IMR-90 (cell line): ENCODE results near the gene CLCN4. TPM values are rescaled to one million over a fixed set of nuclear protein-coding genes. Genes with fewer than 3 reads are reported as not detected.

Experiments
- ATAC-seq: fragments of 200-7000 bp; cut with Tn5 transposase; 2 replicates; pipeline ENCODE4 v1.9.1; 2020; ENCODE audit warnings: low read depth, mild to moderate bottlenecking, moderate library complexity
- BruUV-seq: library from RNA; stranded (reverse); fragments of 400-500 nt; replicated peaks from 2 replicates; lab custom pipeline; 2021; lab: Mats Ljungman, UMichigan
- CTCF ChIA-PET: fragments of 300-600 bp; formaldehyde crosslinking; extraction: SDS; loops from one replicate; lab custom pipeline; 2021; ENCODE audit warnings: antibody characterized with exemption; lab: Yijun Ruan, JAX
- POLR2A ChIA-PET: fragments of 300-600 bp; sonication (Branson Sonifier 250); formaldehyde crosslinking; loops from one replicate; lab custom pipeline; 2022; ENCODE audit warnings: antibody characterized with exemption; ENCODE audit not compliant: unreplicated experiment; lab: Charles Lee
- DNase-seq: peaks from one replicate; pipeline ENCODE4 v3.0.0; 2013
- H2AFZ ChIP-seq: replicated peaks from 2 replicates; pipeline ENCODE3; 2013; ENCODE audit warnings: low read length, mild to moderate bottlenecking; ENCODE audit not compliant: poor library complexity
- H2AK5ac ChIP-seq: 2 replicates; pipeline ENCODE4 v1.6.1; 2013; ENCODE audit warnings: low read depth, low read length, inconsistent platforms
- H2AK9ac ChIP-seq: replicated peaks from 2 replicates; pipeline ENCODE3; 2013; ENCODE audit warnings: mild to moderate bottlenecking, low read depth, low read length, moderate library complexity; ENCODE audit not compliant: poor library complexity
- H2BK120ac ChIP-seq: 2 replicates; pipeline ENCODE4 v1.6.1; 2013; ENCODE audit warnings: low read depth, low read length, inconsistent platforms
- H2BK15ac ChIP-seq: 3 replicates; pipeline ENCODE4 v1.6.1; 2013; ENCODE audit warnings: low read depth, low read length, inconsistent platforms
- H2BK20ac ChIP-seq: 2 replicates; pipeline ENCODE4 v1.6.1; 2013; ENCODE audit warnings: low read depth, mild to moderate bottlenecking, inconsistent platforms, low read length, moderate library complexity
- H2BK5ac ChIP-seq: 2 replicates; pipeline ENCODE4 v1.6.1; 2013; ENCODE audit warnings: mild to moderate bottlenecking, low read depth, low read length, inconsistent platforms; ENCODE audit not compliant: poor library complexity, severe bottlenecking
- H3K14ac ChIP-seq: replicated peaks from 2 replicates; pipeline ENCODE4 v1.6.1; 2013; ENCODE audit warnings: low read depth, low read length, inconsistent platforms
- H3K18ac ChIP-seq: 2 replicates; pipeline ENCODE4 v1.6.1; 2013; ENCODE audit warnings: low read depth, low read length, control low read depth
- H3K23ac ChIP-seq: 2 replicates; pipeline ENCODE4 v1.6.1; 2013; ENCODE audit warnings: low read depth, low read length, inconsistent platforms
- H3K27ac ChIP-seq: 2 replicates; pipeline ENCODE4 v1.5.1; 2013; ENCODE audit warnings: mild to moderate bottlenecking, control low read depth, low read length; ENCODE audit not compliant: insufficient read depth
- H3K27me3 ChIP-seq: 2 replicates; pipeline ENCODE4 v1.6.1; 2013; ENCODE audit warnings: low read length; ENCODE audit not compliant: control insufficient read depth, insufficient read depth
- H3K36me3 ChIP-seq: 2 replicates; pipeline ENCODE4 v1.6.1; 2013; ENCODE audit warnings: low read length, mixed read lengths; ENCODE audit not compliant: control insufficient read depth, insufficient read depth
- H3K4ac ChIP-seq: 2 replicates; pipeline ENCODE4 v1.6.1; 2013; ENCODE audit warnings: low read depth, low read length, inconsistent platforms
- H3K4me1 ChIP-seq: 2 replicates; pipeline ENCODE4 v1.6.1; 2013; ENCODE audit warnings: low read length, mixed read lengths; ENCODE audit not compliant: control insufficient read depth, insufficient read depth
- H3K4me2 ChIP-seq: 2 replicates; pipeline ENCODE4 v1.6.1; 2013; ENCODE audit warnings: low read depth, mild to moderate bottlenecking, control low read depth, low read length, moderate library complexity
- H3K4me3 ChIP-seq: 2 replicates; pipeline ENCODE4 v1.5.1; 2013; ENCODE audit warnings: low read depth, mild to moderate bottlenecking, control low read depth, low read length, moderate library complexity; ENCODE audit not compliant: insufficient read depth
- H3K56ac ChIP-seq: 2 replicates; pipeline ENCODE4 v1.6.1; 2013; ENCODE audit warnings: low read length, inconsistent platforms; ENCODE audit not compliant: insufficient read depth; ENCODE audit errors: extremely low read depth
- H3K79me1 ChIP-seq, 2 experiments: 2 replicates each; pipeline ENCODE4 v1.6.1; 2013; ENCODE audit warnings: low read length in 2 of 2, inconsistent platforms in 1 of 2, low read depth in 1 of 2
- H3K9ac ChIP-seq: 2 replicates; pipeline ENCODE4 v1.6.1; 2013; ENCODE audit warnings: low read depth, low read length, control low read depth
- H3K9me1 ChIP-seq: 2 replicates; pipeline ENCODE4 v1.6.1; 2013; ENCODE audit warnings: low read length, inconsistent platforms; ENCODE audit not compliant: insufficient read depth
- H3K9me3 ChIP-seq: 2 replicates; pipeline ENCODE4 v1.6.1; 2013; ENCODE audit warnings: low read length; ENCODE audit not compliant: control insufficient read depth, insufficient read depth
- H4K20me1 ChIP-seq: 2 replicates; pipeline ENCODE4 v1.6.1; 2013; ENCODE audit warnings: low read length, inconsistent platforms; ENCODE audit not compliant: insufficient read depth
- H4K5ac ChIP-seq: 2 replicates; pipeline ENCODE4 v1.6.1; 2013; ENCODE audit warnings: mild to moderate bottlenecking, low read depth, low read length, control low read depth
- H4K8ac ChIP-seq, 2 experiments: 2 replicates each; pipeline ENCODE4 v1.6.1; 2013; ENCODE audit warnings: low read depth in 2 of 2, low read length in 2 of 2, control low read depth in 1 of 2, inconsistent platforms in 1 of 2
- H4K91ac ChIP-seq: 2 replicates; pipeline ENCODE4 v1.6.1; 2013; ENCODE audit warnings: low read depth, low read length, inconsistent platforms; ENCODE audit not compliant: insufficient read depth
- BHLHE40 ChIP-seq: fragments of 150-350 bp; IDR thresholded peaks from 2 replicates; pipeline ENCODE4 v1.6.1; 2016; ENCODE audit warnings: mild to moderate bottlenecking, low read depth, low read length
- CEBPB ChIP-seq: IDR thresholded peaks from 2 replicates; pipeline ENCODE4 v1.6.1; 2012; ENCODE audit warnings: low read depth, low read length, improper control_type of control experiment
- CHD1 ChIP-seq: IDR thresholded peaks from 2 replicates; pipeline ENCODE4 v1.6.1; 2012; ENCODE audit warnings: low read depth, low read length, improper control_type of control experiment
- CTCF ChIP-seq: conservative IDR thresholded peaks from 2 replicates; pipeline ENCODE4 v1.5.1; 2012; ENCODE audit warnings: mild to moderate bottlenecking, low read depth, low read length, improper control_type of control experiment
- ELK1 ChIP-seq: fragments of 150-350 bp; IDR thresholded peaks from 2 replicates; pipeline ENCODE4 v1.6.1; 2016; ENCODE audit warnings: low read depth, mild to moderate bottlenecking, low read length, moderate library complexity, borderline replicate concordance
- MAFK ChIP-seq: IDR thresholded peaks from 2 replicates; pipeline ENCODE4 v1.6.1; 2012; ENCODE audit warnings: low read depth, low read length, improper control_type of control experiment
- MAZ ChIP-seq: IDR thresholded peaks from 2 replicates; pipeline ENCODE4 v1.6.1; 2012; ENCODE audit warnings: low read depth, mild to moderate bottlenecking, low read length, improper control_type of control experiment, moderate library complexity, borderline replicate concordance
- MXI1 ChIP-seq: IDR thresholded peaks from 2 replicates; pipeline ENCODE4 v1.6.1; 2012; ENCODE audit warnings: low read depth, mild to moderate bottlenecking, low read length, moderate library complexity, borderline replicate concordance
- POLR2A ChIP-seq: IDR thresholded peaks from 2 replicates; pipeline ENCODE4 v1.6.1; 2012; ENCODE audit warnings: mild to moderate bottlenecking, low read depth, low read length
- RAD21 ChIP-seq: IDR thresholded peaks from 2 replicates; pipeline ENCODE4 v1.6.1; 2012; ENCODE audit warnings: low read length, improper control_type of control experiment
- RCOR1 ChIP-seq: IDR thresholded peaks from 2 replicates; pipeline ENCODE4 v1.6.1; 2012; ENCODE audit warnings: mild to moderate bottlenecking, low read length, improper control_type of control experiment; ENCODE audit not compliant: insufficient replicate concordance
- SMC3 ChIP-seq: fragments of 150-350 bp; IDR thresholded peaks from 2 replicates; pipeline ENCODE4 v1.6.1; 2016; ENCODE audit warnings: low read depth, mild to moderate bottlenecking, antibody characterized with exemption, low read length, moderate library complexity
- WGBS, 2 experiments: methylation state at CpG; one replicate each; pipeline versions ENCODE4 v1.1.5 to v1.1.7; 2013; ENCODE audit warnings: missing lambda C conversion rate in 2 of 2; ENCODE audit not compliant: insufficient read length in 1 of 2; ENCODE audit errors: extremely low coverage in 2 of 2; 5-methylcytosine and 5-hydroxymethylcytosine counted together
- dilution Hi-C: fragments of 300-500 bp; cut with HindIII; formaldehyde crosslinking; loops from one replicate; pipeline ENCODE4 v1.14.3; 2018; ENCODE audit warnings: low sequenced_read_pairs; ENCODE audit not compliant: unreplicated experiment
- in situ Hi-C: fragments of 300-500 bp; cut with MboI; formaldehyde crosslinking; loops from 3 replicates; pipeline ENCODE4 v1.14.3; 2019; ENCODE audit warnings: low sequenced_read_pairs, inconsistent platforms, mixed read lengths
- intact Hi-C: fragments of 100-400 bp; cut with micrococcal nuclease; formaldehyde crosslinking; loops from 2 replicates; pipeline ENCODE4 v1.10.0; 2022
- polyA plus RNA-seq, 3 experiments: library from polyadenylated mRNA; depleted of rRNA; stranded (reverse); fragments of >200 nt; gene quantifications; 2 replicates each; pipeline ENCODE4 v1.2.3, GENCODE V29; 2012; ENCODE audit warnings: low replicate concordance in 1 of 3
- total RNA-seq: library from RNA; depleted of rRNA; stranded (reverse); fragments of >200 nt; gene quantifications from 2 replicates; pipeline ENCODE4 v1.2.3, GENCODE V29; 2012

The CLCN4 gene
- total and polyA plus RNA-seq, 2 of the 4 experiments (the other 2 are of a cell fraction): 2.2 to 4.5 TPM

GRCh38 chrX:10109695-10110094 is 47.1 kb upstream of the CLCN4 start:
- H3K9ac ChIP-seq: no peak overlapping the region
- no peak overlapping the region for H3K27ac ChIP-seq
- TF ChIP-seq MXI1 (no peak), RAD21 (no peak), MAFK (no peak), POLR2A (no peak), BHLHE40 (no peak), RCOR1 (no peak), CTCF (no peak), SMC3 (no peak), MAZ (no peak), ELK1 (no peak), CEBPB (no peak), CHD1 (no peak)
- ChIA-PET CTCF (no interaction called here), POLR2A (no interaction called here)
- intact Hi-C loops: no loop called here
- H3K4me1 ChIP-seq: peaks cover 2% of the 10 kb centered on the region; the same call in 1 of the 2 replicates
- DNase-seq (no peak), ATAC-seq (no peak)
- no peaks in the 10 kb centered on the region for H3K9me3 ChIP-seq
- dilution Hi-C loops: no loop called here
- in situ Hi-C loops: loop anchor here (25.0 kb wide), 2 partner anchors 222 to 1297 kb away; partner anchors contain the start of gene FAM9A
- no peak overlapping the region for H3K4ac ChIP-seq
- H2AK9ac ChIP-seq: no peak overlapping the region
- H2BK15ac ChIP-seq: no peak overlapping the region
- H3K18ac ChIP-seq: no peak overlapping the region
- no peak overlapping the region for H3K4me2 ChIP-seq
- no peak overlapping the region for H2BK5ac ChIP-seq
- no peak overlapping the region for H2BK20ac ChIP-seq
- H3K56ac ChIP-seq: no peak overlapping the region
- BruUV-seq: no TSS peak
- no peak overlapping the region for H4K8ac ChIP-seq
- no peak overlapping the region for H4K91ac ChIP-seq
- no peak overlapping the region for H3K4me3 ChIP-seq
- WGBS, 2 experiments: 53% methylated on average over 3 of the region's 27 CpGs; no CpG with 5 or more reads in 1 of the 2 experiments
- H3K9me1 ChIP-seq: peaks cover 3% of the 10 kb centered on the region; the same call in 1 of the 2 replicates
- H3K79me1 ChIP-seq: peaks cover 0 to 3% of the 10 kb centered on the region in 2 experiments; a peak in 1 of 4 replicates
- H3K27me3 ChIP-seq: no peaks in the 10 kb centered on the region
- peaks cover 11% of the 10 kb centered on the region for H3K36me3 ChIP-seq
- H4K20me1 ChIP-seq: peaks cover 7% of the 10 kb centered on the region; the same call in 1 of the 2 replicates
- H2BK120ac ChIP-seq: no peak overlapping the region
- H3K14ac ChIP-seq: no peak overlapping the region
- no peak overlapping the region for H4K5ac ChIP-seq
- H2AK5ac ChIP-seq: no peak overlapping the region
- H2AFZ ChIP-seq: no peak overlapping the region
- no peak overlapping the region for H3K23ac ChIP-seq
